ENCODE measurements around the gene SAMHD1. TPM values are rescaled to one million over a fixed set of nuclear protein-coding genes. Genes with fewer than 3 reads are reported as not detected.

The SAMHD1 gene
- total RNA-seq, 4 donors from 2014 or later: 373 to 639 (median 471) TPM

DNA sequence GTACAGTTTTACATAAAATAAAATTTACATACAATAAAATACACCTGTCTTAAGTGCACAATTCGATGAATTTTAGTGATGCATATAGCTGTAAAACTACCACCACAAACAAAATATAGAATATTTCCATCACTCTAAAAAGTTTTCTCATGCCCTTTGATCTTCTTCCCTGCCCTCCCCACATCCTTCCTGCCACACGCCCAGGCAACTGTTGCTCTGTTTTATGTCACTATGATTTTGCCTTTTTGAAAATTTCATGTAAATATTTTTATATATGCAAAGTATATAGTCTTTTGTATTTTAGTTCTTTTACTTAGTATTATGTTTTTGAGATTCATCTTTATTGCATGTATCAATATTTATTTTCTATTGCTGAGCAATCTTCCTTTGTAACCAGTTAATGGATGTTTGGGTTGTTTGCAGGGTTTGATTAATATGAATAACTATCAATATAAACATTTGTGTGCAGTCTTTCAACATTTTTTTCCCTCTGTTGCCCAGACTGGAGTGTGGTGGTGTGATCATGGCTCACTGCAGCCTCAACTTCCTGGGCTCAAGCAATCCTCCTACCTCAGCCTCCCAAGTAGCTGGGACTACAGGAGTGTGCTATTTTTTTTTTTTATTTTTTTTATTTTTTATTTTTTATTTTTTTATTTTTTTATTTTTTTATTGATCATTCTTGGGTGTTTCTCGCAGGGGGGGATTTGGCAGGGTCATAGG is 23.8 kb upstream of the SAMHD1 start:
- intact Hi-C loops (cut with DNase I): no loop called here
- Histone ChIP-seq H3K4me1 (peaks cover 0 to 6% (median 0%) of the 10 kb centered on the region in 4 donors), H3K27me3 (no peaks in the 10 kb centered on the region), H3K9me3 (no peaks in the 10 kb centered on the region), H3K36me3 (no peaks in the 10 kb centered on the region), H3K4me3 (no peak overlapping the region), H3K27ac (replicated peaks in 1 of 4) (no peak overlapping the region)
- DNase-seq (ENCODE audit: extremely low spot score): no peak
- TF ChIP-seq EP300 (IDR thresholded peaks at IDR 0.05) (no peak), POLR2A (IDR thresholded peaks at IDR 0.05; ENCODE audit: low read depth) (no peak), POLR2AphosphoS5 (IDR thresholded peaks at IDR 0.05) (no peak)
- TF ChIP-seq, protein P1, sequence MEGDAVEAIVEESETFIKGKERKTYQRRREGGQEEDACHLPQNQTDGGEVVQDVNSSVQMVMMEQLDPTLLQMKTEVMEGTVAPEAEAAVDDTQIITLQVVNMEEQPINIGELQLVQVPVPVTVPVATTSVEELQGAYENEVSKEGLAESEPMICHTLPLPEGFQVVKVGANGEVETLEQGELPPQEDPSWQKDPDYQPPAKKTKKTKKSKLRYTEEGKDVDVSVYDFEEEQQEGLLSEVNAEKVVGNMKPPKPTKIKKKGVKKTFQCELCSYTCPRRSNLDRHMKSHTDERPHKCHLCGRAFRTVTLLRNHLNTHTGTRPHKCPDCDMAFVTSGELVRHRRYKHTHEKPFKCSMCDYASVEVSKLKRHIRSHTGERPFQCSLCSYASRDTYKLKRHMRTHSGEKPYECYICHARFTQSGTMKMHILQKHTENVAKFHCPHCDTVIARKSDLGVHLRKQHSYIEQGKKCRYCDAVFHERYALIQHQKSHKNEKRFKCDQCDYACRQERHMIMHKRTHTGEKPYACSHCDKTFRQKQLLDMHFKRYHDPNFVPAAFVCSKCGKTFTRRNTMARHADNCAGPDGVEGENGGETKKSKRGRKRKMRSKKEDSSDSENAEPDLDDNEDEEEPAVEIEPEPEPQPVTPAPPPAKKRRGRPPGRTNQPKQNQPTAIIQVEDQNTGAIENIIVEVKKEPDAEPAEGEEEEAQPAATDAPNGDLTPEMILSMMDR (IDR thresholded peaks at IDR 0.05): no peak
- WGBS: 73% methylated on average over 3 of the region's 3 CpGs

DNA sequence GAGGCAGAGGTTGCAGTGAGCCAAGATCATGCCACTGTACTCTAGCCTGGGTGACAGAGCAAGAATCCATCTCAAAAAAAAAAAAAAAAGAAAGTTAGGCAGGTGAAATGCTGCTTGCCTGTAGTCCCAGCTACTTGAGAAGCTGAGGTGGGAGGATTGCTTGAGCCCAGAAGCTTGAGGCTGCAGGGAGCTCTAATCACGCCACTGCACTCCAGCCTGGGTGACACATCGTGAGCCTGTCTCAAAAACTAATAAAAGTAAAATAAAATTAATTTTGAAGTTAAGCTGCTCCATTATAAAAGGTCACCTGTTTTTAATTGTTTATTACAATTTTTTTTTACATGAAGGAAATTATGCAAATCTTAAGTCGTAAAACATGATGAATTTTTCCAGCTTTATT is 23.2 kb upstream of the SAMHD1 start:
- intact Hi-C loops (cut with DNase I): no loop called here
- no peak for DNase-seq (ENCODE audit: extremely low spot score)
- Histone ChIP-seq H3K27me3 (no peaks in the 10 kb centered on the region), H3K27ac (replicated peaks in 1 of 4) (no peak overlapping the region), H3K4me3 (no peak overlapping the region), H3K36me3 (no peaks in the 10 kb centered on the region), H3K9me3 (no peaks in the 10 kb centered on the region), H3K4me1 (peaks cover 0 to 6% (median 0%) of the 10 kb centered on the region in 4 donors)
- TF ChIP-seq POLR2AphosphoS5 (IDR thresholded peaks at IDR 0.05) (no peak), EP300 (IDR thresholded peaks at IDR 0.05) (no peak), POLR2A (IDR thresholded peaks at IDR 0.05; ENCODE audit: low read depth) (no peak)
- TF ChIP-seq, protein P1 (IDR thresholded peaks at IDR 0.05): no peak
- WGBS: 92% methylated on average over 3 of the region's 3 CpGs

DNA sequence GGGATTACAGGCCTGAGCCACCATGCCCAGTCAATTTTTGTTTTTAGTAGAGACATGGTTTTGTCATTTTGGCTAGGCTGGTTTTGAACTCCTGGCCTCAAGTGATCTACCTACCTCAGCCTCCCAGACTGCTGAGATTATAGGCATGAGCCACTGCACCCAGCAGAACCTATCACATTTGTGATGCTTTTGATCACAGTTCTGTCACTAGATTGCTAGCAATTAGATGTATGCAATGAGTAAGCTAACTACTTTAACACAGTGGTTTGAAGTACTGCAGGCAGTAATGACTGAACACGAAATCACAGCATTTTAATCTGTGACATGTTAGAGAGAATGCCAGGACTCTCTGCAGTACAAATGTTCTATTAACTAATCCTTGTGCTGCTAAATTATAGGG is 19.6 kb upstream of the SAMHD1 start:
- Histone ChIP-seq H3K4me3 (no peak overlapping the region), H3K27ac (replicated peaks in 1 of 4) (no peak overlapping the region), H3K4me1 (peaks cover 0 to 6% (median 0%) of the 10 kb centered on the region in 4 donors), H3K27me3 (no peaks in the 10 kb centered on the region), H3K9me3 (no peaks in the 10 kb centered on the region), H3K36me3 (no peaks in the 10 kb centered on the region)
- no peak for DNase-seq (ENCODE audit: extremely low spot score)
- TF ChIP-seq, protein P1 (IDR thresholded peaks at IDR 0.05): no peak
- TF ChIP-seq EP300 (IDR thresholded peaks at IDR 0.05) (no peak), POLR2A (IDR thresholded peaks at IDR 0.05; ENCODE audit: low read depth) (no peak), POLR2AphosphoS5 (IDR thresholded peaks at IDR 0.05) (no peak)
- WGBS: 55% methylated on average over 1 of the region's 1 CpG
- intact Hi-C loops (cut with DNase I): no loop called here

DNA sequence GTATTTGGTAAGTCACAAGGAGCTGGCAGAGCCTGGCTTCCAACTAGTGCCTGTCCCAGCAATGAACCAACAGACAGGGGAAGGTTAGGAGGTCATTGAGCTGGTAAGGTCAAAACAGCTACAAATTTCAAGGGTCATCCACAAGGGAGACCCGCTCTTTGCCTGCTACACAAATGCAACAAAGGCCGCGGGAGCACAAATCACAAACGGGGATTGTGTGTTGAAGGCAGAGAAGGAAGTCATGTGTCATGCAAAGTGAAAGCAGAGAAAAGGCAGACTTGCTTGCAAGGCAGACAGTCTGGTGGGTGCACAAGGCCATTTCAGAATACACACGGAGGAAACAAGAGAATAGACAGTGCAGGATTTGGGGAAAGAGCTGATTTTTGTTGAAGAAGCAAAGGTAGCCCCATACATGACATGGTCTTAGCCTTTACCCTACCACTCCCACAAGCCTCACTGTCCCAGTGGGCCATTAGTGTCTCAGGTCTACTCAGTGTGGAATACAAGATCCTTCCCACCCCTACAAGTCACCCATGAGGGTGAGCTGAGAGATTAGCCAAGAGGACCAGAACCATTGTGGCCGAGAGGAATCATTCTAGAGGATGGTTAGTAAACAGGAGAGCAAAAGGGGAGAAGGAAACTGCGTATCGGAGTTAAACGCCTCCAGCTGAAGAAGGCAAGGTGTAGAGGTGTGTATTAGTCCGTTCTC is 18.1 kb upstream of the SAMHD1 start:
- Histone ChIP-seq H3K4me3 (no peak overlapping the region), H3K36me3 (no peaks in the 10 kb centered on the region), H3K4me1 (peaks cover 0 to 6% (median 0%) of the 10 kb centered on the region in 4 donors), H3K9me3 (no peaks in the 10 kb centered on the region), H3K27ac (replicated peaks in 1 of 4) (peak overlapping the region in 2 of 4 donors; percentile 20 to 28), H3K27me3 (no peaks in the 10 kb centered on the region)
- TF ChIP-seq POLR2A (IDR thresholded peaks at IDR 0.05; ENCODE audit: low read depth): no peak
- no peak for TF ChIP-seq EP300 (IDR thresholded peaks at IDR 0.05)
- no peak for TF ChIP-seq POLR2AphosphoS5 (IDR thresholded peaks at IDR 0.05)
- TF ChIP-seq, protein P1 (IDR thresholded peaks at IDR 0.05): no peak
- intact Hi-C loops (cut with DNase I): no loop called here
- WGBS: 84% methylated on average over 10 of the region's 10 CpGs
- DNase-seq (ENCODE audit: extremely low spot score): no peak

Data from esophagus muscularis mucosa (tissue), 4 donors.